Head of caudate nucleus (tissue), 42 donors: ENCODE measurements around the gene PGAM5.
A peak's percentile ranks its signal among the peaks of the same experiment; 100 is the strongest.

Experiments used
- DNase-seq, 42 donors: peaks; one replicate each; pipeline versions ENCODE4 v3.0.0 to v3.0.0-alpha.2; 2020 to 2021; ENCODE audit warnings: mixed read lengths in 7 of 42
- intact Hi-C: fragments of 100-400 bp; cut with DNase I; formaldehyde crosslinking; loops from one replicate; pipeline ENCODE4 v1.15.0; 2022

PGAM5 gene

DNA sequence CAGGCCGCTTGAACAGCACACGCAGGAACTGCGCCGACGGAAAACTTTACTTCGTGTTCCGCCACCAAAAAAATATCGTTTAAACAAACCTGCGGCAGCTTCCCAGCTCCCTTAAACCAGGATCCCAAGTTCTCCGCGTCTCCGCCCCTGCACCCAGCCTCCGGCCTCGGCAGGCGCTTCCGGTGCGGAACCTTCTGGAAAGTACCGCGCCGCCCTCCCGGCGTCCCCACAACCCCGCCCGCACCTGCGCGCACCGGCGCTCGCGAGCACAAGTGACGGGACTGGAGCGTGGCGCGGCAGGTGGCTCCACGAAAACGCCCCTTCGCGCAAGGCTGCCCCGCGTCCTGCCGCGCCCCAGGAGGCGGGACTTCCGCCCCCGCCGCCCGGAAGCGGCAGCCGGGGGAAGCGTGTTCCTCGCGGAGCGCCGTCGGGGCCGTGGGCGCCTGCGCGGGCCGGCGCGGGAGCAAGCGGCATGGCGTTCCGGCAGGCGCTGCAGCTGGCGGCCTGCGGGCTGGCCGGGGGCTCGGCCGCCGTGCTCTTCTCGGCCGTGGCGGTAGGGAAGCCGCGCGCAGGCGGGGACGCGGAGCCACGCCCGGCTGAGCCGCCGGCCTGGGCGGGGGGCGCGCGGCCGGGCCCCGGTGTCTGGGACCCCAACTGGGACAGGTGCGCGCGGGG lies at the start of gene PGAM5:
Gene PGAM5, plus strand, starts transcription at position 438 of the 675 bp plus-strand sequence. Its CDS starts 35 bp downstream, at position 473.
- DNase-seq = peak; percentile 48 to 93 (median 84)
- intact Hi-C loops = loop anchor here (5.0 kb wide), 1 partner anchor 52 kb away; the partner anchor contains the start of gene ANKLE2

DNA sequence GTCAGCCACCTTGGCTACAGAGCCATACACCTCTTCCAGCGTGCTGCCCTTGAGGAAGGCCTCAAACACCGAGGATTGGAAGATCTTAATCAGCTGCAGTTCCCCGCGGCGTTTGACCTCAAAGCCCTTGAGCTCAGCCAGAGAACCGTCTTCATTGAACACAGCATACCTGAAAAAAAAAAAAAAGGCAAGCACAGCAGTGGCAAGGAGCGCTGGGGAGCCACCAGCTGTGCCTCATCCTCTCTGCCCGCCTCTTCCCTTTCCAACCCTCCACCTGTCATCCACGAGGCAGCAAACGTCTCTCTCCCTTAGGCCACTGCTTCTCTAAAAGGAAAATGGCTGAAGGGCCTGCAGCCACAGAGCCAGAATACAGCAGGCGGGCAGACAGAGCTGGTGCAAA lies 49.6 kb upstream of the PGAM5 start:
- no peak for DNase-seq
- intact Hi-C loops = no loop called here

DNA sequence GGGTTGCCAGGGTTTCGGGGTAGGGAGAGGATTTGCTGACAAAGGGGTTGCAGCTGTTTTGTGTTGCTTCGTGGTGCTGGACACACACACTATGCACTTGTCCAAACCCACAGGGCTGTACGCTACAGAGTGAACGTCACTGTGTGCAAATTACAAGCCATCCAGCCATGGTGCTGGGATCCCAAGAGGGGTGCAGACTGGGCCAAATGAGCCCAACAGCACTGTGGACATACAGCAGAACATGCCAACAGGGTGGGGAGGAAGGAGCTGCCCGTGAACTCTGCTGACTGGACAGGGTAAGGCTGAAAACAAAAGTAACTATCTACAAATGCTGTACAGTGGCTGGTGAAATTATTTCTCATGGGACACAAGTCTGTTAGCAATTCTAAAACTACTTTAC lies 48.7 kb upstream of the PGAM5 start:
- DNase-seq = no peak
- intact Hi-C loops = no loop called here

DNA sequence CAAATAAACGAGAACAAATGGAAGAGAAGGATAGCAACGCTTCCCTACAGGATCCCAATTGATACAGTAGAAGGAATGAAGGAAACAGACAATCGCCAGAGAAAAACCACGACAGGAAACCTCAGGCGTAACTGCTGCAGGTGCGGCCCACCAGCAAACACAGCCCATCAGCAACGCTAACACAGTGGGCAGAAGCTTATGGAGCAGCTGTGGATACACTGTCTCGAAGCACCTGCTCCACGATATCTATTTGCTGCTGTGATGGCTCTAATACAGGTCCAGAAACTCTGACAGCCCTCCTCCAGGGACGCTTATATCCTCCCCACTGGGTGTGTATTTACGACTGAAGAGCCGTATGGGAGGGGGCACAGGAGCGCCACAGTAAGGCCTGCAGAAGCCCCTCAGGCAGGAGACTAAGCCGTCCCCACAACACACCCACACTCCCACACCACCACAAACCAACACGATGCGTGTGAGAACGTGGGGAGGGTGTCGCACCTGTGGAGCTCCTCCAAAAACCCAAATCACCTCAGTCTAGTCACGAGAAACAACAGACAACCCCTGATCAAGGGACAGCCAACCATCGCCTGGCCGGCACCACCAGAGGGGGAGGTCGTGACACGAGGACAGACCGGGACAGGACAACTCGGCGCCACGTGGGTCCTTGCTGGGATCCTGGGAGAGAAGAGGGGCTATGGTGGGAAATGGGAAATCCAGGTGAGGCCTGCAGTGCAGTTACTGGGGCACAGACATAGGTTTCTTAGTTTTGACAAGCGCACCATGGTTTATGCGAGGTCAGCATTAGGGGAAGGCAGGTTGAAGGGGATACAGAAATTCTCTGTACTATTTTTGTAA lies 47.5 kb upstream of the PGAM5 start:
- no peak for DNase-seq
- intact Hi-C loops = no loop called here

DNA sequence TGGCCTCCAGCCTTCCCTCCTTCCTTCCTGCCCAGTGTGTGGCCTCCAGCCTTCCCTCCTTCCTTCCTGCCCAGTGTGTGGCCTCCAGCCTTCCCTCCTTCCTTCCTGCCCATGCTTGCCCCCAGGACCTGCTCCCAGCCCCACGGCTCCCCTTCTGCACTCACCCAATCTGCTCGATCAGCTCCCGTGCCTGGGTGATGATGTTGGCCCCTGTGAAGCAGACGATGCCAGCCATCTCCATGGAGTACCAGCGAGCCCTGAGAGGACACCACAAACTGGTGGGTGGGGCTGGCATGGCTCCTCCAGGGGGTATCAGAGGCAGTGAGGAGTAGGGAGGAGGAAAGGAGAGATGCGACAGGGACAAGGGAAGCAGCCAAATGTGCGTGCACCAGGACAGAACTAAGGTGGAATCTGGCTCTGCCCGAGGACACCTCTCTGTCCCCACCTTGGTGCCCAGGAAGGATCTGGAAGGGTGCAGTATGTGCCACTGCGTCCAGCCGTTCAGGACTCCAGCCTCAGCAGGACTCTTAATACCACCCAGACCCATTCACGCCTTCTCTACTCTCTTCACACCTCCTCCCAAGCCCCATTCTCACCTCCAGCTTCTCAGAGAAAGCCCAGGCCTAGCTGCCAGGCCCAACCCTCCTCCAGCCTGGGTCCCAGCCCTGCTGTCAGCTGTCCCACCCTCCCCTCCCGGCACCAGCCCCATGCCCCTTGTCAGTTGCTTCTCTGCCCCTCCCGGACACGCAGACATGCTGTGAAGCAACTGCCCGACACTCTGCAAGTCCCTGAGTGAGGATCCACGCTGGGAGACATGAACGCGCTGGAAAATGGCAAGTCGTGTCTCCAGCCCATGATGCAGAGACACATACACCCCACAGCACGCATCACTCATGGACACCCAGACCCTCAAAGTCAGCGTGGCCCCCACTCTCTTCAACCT lies 46.2 kb upstream of the PGAM5 start:
- no peak for DNase-seq
- intact Hi-C loops = no loop called here

DNA sequence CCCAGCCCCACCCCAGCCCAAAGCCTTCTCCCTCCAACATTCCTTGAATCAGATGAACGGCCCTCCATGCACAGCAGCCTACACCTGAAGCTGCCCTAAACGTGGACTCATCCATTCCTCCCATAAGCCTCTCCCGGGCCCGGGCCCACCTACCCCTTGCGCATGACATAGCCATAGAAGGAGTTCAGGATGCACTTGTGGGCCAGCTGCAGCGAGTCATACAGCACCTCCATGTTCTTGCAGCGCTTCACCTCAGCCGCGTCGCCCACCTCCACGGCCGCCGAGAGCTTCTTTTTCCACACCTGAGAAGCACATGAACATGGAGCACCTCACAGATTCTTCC lies 45.5 kb upstream of the PGAM5 start:
- no peak for DNase-seq
- intact Hi-C loops = no loop called here

DNA sequence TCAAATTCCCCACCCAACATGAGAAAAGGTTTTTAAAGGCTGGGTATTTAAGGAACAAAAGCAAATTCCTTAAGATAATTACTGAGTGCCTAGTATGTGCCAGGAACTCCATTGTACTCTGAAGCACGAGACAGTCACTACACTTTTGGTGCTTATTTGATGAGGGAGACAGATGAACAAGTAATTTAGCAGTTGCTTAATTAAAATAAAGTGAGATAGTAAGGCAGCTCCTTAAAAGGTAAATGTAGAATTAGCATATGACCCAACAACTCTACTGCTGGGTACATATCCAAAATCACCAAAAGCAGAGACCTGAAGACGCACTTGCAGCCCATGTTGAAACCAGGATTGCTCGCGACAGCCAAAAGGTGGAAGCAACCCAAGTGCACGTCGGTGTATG lies 44.8 kb upstream of the PGAM5 start:
- intact Hi-C loops = no loop called here
- DNase-seq = no peak

DNA sequence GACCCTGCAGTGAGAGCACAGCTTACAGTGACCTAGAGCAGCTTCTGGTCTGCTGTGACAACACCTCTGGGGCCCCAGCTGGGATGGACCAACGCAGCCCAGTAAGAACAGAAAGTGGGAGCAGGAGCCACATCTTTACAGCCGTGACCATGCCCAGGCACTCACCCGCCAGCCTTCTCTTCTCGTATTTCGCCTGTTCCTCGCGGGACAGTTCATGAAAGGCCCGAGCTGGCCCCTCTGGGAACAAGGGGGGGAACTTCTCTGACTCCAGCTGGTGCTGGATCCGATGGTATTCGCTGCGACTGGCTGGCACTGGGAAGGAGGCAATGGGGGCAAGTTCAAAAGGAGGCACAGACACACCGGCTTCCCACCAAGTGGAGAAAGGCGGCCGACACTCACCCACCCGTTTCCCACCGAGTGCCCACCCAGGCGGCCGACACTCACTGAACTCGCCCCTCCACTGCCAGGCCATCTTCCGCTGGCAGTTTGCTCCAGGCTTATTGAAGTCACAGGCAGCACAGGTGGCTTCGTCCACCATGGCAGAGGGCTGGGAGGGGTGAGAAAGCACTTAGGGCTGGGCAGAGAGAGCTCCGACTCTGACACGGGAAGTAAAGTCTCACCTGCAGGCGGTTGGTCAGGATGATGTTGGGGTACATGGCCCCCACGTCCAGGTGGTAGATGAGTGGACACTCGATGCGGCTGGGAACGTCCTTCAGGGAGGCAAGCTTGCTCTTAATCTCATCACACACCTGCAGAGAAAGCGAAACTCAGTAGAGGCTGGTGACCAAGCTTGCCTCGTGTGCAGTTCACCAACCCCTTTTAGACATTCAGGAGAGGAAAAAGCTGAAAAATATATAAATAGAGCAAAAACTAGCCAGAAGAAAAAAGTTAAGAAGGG lies 42.2 kb upstream of the PGAM5 start:
- DNase-seq = no peak
- intact Hi-C loops = no loop called here

DNA sequence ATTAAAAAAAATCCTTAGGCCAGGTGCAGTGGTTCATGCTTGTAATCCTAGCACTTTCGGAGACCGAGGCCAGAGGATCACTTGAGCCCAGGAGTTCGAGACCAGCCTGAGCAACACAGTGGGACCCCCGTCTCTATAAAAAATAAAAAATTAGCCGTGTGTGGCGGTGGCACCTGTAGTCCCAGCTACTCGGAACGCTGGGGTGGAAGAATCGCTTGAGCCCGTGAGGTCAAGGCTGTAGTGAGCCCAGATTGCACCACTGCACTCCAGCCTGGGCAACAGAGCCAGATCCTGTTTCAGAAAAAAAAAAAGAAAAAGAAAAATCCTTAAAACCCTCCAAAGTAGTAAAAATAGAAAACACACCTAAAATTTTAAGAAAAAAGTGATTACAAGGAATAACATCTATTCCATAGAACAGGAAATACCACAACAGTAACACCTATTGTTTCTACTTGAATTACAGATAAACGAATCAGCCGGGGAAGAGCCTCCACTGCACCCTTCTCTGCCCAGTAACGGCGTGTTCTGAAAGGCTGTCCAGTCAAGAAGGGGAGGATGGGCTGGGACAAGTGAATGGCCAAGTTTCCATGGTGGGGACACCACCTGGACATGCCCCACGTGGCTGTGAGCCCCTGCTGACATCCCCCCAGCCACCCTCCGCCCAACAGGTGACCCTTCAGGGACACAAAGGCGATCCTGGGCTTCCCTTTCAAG lies 41.3 kb upstream of the PGAM5 start:
- intact Hi-C loops = no loop called here
- no peak for DNase-seq

DNA sequence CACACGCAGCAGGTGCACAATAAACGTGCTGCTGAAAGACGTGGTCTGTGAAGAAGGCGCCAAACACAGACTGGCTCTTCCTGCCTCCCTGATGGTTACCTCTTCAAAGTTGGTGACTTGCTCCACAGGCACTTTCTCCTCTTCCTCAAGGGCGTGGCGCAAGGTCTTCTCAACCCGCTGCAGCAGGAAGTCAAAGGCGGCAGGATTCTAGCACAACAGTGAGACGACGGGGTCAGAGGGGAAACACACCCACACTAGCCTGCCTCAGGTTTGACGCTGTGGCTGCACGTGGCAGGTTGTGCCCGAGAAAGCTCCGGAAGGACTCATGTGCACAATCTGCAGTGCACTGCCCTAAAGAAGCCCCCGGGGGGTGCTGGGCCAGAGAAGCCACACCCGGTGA lies 38.5 kb upstream of the PGAM5 start:
- intact Hi-C loops = no loop called here
- DNase-seq = no peak

DNA sequence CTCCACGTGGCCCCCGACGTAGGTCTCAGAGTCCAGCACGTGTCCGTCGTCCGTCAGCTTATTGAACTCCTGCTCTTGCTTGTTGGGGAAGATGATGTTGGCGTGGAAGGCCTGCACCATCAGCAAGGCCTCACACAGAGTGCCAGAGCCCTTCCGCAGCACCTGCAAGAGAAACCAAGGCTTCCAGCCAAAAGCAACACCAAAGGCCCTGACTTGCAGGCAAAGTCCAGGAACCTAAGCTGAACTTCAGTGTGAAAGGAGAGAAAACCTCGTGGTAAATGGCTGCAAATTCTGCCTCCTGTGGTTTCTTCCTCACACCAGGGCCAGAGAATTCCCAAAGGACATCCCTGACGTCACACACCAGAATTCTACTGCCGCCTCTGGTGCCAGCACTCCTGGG lies 38.0 kb upstream of the PGAM5 start:
- intact Hi-C loops = no loop called here
- no peak for DNase-seq

DNA sequence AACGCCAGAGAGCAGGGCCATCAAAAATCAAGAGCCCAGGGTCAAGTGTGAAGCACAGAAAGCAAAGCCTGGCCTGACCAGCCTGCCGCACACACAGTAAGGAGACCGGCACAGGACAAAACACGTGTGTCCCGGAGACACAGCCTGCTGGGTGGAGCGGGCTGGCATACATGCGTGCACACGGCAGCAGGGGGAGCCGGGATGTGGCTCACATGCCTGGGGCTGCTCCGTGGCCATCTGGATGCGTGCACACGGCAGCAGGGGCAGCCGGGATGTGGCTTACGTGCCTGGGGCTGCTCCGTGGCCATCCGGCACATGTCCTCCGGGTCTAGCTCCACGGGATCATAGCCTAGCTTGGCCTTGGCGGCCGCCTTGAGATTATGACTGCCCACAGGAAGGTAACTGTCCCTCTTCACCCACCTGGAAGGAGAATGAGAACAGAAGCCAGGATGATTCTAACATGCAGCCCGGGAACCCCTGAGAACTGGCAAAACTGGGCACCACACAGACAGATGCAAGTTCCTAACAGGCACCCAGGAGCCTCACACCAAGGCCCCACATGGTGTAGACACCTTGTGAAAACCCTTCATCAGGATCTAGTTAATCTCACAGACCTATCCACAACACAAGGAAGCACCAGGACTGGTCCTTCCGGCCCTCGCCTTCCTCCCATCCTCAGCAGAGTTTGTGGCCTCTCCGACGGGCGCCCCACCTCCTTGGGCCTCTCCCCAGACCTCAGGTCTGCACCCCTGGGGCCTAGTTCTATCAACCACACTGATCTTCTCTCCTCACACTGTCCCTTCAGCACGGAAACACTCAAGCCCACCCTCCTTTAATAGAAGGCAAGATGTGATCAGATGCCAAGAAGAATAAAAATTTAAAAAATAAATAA lies 37.1 kb upstream of the PGAM5 start:
- no peak for DNase-seq
- intact Hi-C loops = no loop called here

DNA sequence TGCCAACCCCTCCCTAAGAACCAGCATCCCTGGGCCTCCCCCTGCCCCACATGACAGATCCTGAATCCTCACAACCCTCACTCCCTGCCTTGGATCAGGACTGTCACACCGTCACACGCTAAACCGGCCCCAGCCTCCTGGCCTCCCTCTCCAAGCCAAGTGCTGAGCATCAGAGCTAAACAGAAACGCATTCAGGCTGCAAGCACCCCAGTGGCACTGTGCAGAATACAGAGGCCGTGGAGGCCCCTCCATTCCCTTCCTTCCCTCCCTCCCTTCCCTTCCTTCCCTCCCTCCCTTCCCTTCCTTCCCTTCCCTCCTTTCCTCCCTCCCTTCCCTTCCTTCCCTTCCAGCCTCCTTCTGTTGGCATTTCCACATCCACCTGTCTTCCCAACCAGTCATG lies 36.1 kb upstream of the PGAM5 start:
- DNase-seq = no peak
- intact Hi-C loops = no loop called here

DNA sequence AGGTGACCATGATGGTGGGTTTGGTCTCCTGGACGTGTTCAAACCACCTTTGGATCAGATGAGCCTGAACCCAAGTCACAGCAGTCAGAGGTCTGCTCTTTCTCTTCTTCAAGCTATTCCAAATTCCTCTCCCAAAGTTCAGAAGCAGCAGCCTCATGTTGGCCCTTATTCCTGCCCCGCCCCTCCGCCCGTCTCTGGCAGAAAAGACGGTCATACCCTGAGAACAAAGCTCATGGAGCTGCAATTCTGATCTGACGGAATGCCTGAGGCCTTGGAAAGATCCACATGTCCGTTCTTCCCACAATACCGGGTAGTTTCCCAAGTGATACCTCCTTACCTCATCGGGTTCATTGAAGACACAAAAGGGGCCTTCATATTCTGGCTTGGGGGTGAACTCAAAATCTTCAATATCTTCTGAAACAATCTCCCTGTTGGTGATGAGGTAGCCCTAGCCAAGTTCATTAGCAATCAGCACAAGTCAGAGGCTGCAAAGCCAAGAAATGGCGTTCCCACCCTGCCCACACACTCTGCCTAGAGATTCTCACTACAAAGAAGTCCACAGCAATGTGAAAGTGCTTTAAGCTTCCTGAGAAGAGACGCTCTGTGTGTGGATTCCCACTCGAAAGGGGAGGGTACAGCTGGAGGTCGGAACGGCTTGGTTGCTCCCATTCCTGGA lies 34.7 kb upstream of the PGAM5 start:
- DNase-seq = no peak
- intact Hi-C loops = no loop called here

DNA sequence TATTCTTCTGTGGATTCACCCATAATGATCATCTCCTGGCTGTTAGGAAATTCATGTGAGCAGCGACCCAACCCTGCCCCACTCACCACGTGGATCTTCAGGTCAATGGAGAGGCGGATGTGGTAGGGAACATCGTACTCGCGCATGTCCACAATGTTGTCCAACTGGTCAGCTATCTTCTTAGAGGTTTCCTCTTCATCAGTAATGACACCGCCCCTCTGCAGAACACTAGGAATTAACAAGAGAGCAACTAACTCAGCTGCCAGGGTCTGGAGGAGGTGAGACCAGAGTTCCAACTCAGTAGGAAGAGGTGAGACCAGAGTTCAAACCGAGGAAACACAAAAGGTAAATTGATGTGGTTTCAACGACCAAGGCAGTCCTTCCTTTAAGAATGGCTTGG lies 33.1 kb upstream of the PGAM5 start:
- no peak for DNase-seq

DNA sequence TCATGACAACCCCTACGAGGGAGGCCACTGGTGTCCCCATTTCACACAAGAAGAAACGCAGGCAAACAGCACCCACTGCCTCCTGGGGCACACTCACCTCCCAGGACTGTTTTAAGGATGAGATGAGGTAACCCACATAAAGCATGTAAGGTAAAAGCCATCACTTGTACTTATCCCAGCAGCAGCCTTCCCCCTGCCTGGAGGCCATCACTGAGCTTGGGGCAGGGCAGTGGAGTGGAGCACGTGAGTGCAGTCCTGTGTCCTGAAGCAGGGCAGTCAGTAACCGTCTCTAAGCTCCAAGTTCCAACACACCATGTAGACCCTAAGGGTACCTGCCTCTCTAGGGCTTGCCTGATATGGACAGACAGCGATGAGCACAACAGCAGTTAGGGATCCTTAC lies 25.2 kb upstream of the PGAM5 start:
- intact Hi-C loops = no loop called here
- DNase-seq = no peak

More for the DNA sequence above, 33.1 kb upstream of the PGAM5 start:
- intact Hi-C loops = no loop called here

DNA sequence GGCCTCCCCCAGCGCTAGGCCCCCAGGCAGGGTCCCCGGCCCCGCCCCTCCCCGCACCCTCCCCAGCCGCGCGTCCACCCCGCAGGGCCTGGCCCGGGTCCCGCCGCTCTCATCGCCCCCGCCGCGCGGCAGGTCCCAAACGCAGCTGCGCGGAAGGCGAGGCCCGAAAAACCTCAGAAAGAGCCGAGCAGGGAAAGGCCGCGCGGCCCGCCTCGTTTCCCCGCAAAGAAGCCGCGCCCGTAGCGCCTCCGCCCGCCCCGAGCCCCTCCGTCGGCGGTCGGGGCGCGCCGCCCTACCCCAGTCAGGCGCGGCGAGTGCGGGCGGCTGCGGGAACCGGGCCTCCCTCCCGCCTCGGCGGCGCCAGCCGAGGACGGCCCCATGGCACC lies 23.8 kb upstream of the PGAM5 start:
- intact Hi-C loops = no loop called here
- DNase-seq = peak in 5 of 42 donors; percentile 5 to 55 (median 37)
